Measurements from ENCODE around the gene AQP9. TPM values are rescaled to one million over a fixed set of nuclear protein-coding genes. Genes with fewer than 3 reads are reported as not detected.

Gene AQP9
- total RNA-seq, 2 donors from 2014 or later: 0.56 to 0.90 TPM

- Mint-ChIP-seq H3K4me3 (no peak overlapping the region), H3K4me1 (ENCODE audit: low read depth in 2 of 2) (peaks cover 3 to 4% of the 10 kb centered on the region in 2 donors), H3K27ac (no peak overlapping the region), H3K36me3 (no peaks in the 10 kb centered on the region), H3K27me3 (peaks cover 15 to 19% of the 10 kb centered on the region in 2 donors), H3K9me3 (no peaks in the 10 kb centered on the region)
- ATAC-seq (peak in 1 of 2 donors; percentile 36), DNase-seq (ENCODE audit: low spot score) (no peak)
Observed at GRCh38 chr15:58232281-58233065, 94.3 kb downstream of the AQP9 start.

- Mint-ChIP-seq H3K27ac (no peak overlapping the region), H3K4me1 (ENCODE audit: low read depth in 2 of 2) (peaks cover 3 to 4% of the 10 kb centered on the region in 2 donors), H3K27me3 (peaks cover 15 to 19% of the 10 kb centered on the region in 2 donors), H3K4me3 (no peak overlapping the region), H3K9me3 (no peaks in the 10 kb centered on the region), H3K36me3 (no peaks in the 10 kb centered on the region)
- DNase-seq (ENCODE audit: low spot score): no peak
- ATAC-seq: no peak
Observed at GRCh38 chr15:58233341-58233740, 95.2 kb downstream of the AQP9 start.

Other genes with a start within 250 kb of the AQP9 start
- gene ALDH1A2, start 72.7 kb upstream of the AQP9 start, total RNA-seq: not detected